Fibroblast of lung (primary cell): Measurements from ENCODE around the gene BUD31.

Experiments
- CTCF ChIP-seq, 2 donors: IDR thresholded peaks in 1 of 2; conservative IDR thresholded peaks in 1 of 2; 1 replicate in 1 of 2; 2 replicates in 1 of 2; pipeline ENCODE4 v1.5.1; 2011 to 2012; ENCODE audit warnings: low read length in 2 of 2, control low read depth in 1 of 2, inconsistent platforms in 1 of 2, low read depth in 1 of 2, mild to moderate bottlenecking in 1 of 2
- EZH2 ChIP-seq: IDR thresholded peaks from 2 replicates; pipeline ENCODE4 v1.5.1; 2012; ENCODE audit warnings: low read length, control low read depth, mild to moderate bottlenecking; ENCODE audit errors: missing control alignments

- TF ChIP-seq EZH2 (no peak), CTCF (conservative IDR thresholded peaks at IDR 0.05 in 1 of 2, IDR thresholded peaks at IDR 0.05 in 1 of 2; ENCODE audit: low read depth in 1 of 2, low read length in 2 of 2) (no peak)
Observed at GRCh38 chr7:99437946-99438572, 29.3 kb downstream of the BUD31 start.
